Smooth muscle cell (in vitro differentiated cells): ENCODE results near the gene WDFY4. TPM values are rescaled to one million over a fixed set of nuclear protein-coding genes. Genes with fewer than 3 reads are reported as not detected.

ENCODE experiments used
- DNase-seq: peaks from one replicate; lab custom pipeline; 2025; ENCODE audit not compliant: unreplicated experiment; lab: John Stamatoyannopoulos, UW
- H2AFZ ChIP-seq: fragments of 200-600 bp; sonication (generic); 2 replicates; pipeline ENCODE4 v1.6.0; 2016; ENCODE audit warnings: antibody characterized with exemption, low read depth, mild to moderate bottlenecking
- H3F3A ChIP-seq: fragments of 200-600 bp; sonication (generic); 2 replicates; pipeline ENCODE4 v1.6.0; 2017; ENCODE audit warnings: antibody characterized with exemption, low read depth
- H3K27ac ChIP-seq: fragments of 200-600 bp; sonication (generic); 2 replicates; pipeline ENCODE4 v1.5.1; 2016; ENCODE audit warnings: low read depth, mild to moderate bottlenecking
- H3K27me3 ChIP-seq: fragments of 200-600 bp; sonication (generic); 2 replicates; pipeline ENCODE4 v1.6.1; 2016; ENCODE audit warnings: low read depth, mild to moderate bottlenecking
- H3K36me3 ChIP-seq: fragments of 200-600 bp; sonication (generic); 2 replicates; pipeline ENCODE4 v1.5.1; 2016; ENCODE audit warnings: low read depth
- H3K4me1 ChIP-seq: fragments of 200-600 bp; sonication (generic); 2 replicates; pipeline ENCODE4 v1.5.1; 2016; ENCODE audit warnings: low read depth
- H3K4me2 ChIP-seq: fragments of 200-600 bp; sonication (generic); 2 replicates; pipeline ENCODE4 v1.6.0; 2016; ENCODE audit warnings: mild to moderate bottlenecking
- H3K4me3 ChIP-seq: fragments of 200-600 bp; sonication (generic); 2 replicates; pipeline ENCODE4 v1.5.1; 2016; ENCODE audit warnings: mild to moderate bottlenecking
- H3K79me2 ChIP-seq: fragments of 200-600 bp; sonication (generic); 2 replicates; pipeline ENCODE4 v1.6.0; 2016; ENCODE audit warnings: low read depth, mild to moderate bottlenecking
- H3K9ac ChIP-seq: fragments of 200-600 bp; sonication (generic); 2 replicates; pipeline ENCODE4 v1.6.0; 2016; ENCODE audit warnings: low read depth
- H3K9me3 ChIP-seq: fragments of 200-600 bp; sonication (generic); replicated peaks from 2 replicates; pipeline ENCODE4 v1.5.1; 2016; ENCODE audit warnings: low read depth
- H4K20me1 ChIP-seq: fragments of 200-600 bp; sonication (generic); 2 replicates; pipeline ENCODE4 v1.6.0; 2016; ENCODE audit warnings: low read depth
- WGBS: methylation state at CpG from one replicate; pipeline ENCODE4 v1.1.7; 2016; ENCODE audit warnings: low lambda C conversion rate; 5-methylcytosine and 5-hydroxymethylcytosine counted together
- polyA plus RNA-seq: library from polyadenylated mRNA; unstranded; fragments of >200 nt; fragmentation: Nextera tagmentation; extraction: Ambion mirVana; gene quantifications from 2 replicates; pipeline ENCODE4 v1.2.1, GENCODE V29; 2016
- total RNA-seq: library from RNA; depleted of rRNA; stranded (reverse); fragments of >200 nt; gene quantifications from 2 replicates; pipeline ENCODE4 v1.2.3, GENCODE V29; 2014
- TF ChIP-seq, protein P1 (sequence below): fragments of 200-600 bp; sonication (generic); IDR thresholded peaks from 2 replicates; pipeline ENCODE4 v1.5.1; 2017; ENCODE audit warnings: borderline replicate concordance, mild to moderate bottlenecking, antibody characterized with exemption; ENCODE audit not compliant: insufficient read depth, poor library complexity, severe bottlenecking

The WDFY4 gene
- total and polyA plus RNA-seq, 2 experiments from 2014 or later, result not detected

DNA sequence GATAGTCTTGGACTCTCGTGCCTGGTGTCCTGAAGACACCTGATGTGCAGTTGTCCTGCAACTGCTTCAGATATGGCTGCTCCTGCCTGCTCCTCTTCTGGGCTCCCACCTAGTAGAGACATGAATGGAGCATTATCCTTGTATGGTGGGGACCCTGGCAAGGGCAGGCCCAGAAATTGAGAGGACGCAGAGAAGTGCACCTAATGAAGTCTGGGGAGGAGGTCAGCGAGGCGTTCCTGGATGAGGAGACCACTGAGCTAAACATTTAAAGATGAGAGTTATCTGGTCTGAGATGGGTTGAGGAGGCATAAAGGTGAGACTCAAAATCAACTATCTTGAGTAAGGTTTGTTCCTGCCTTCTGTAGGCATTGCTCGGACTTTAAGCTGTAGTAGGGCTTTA, 66.3 kb downstream of the WDFY4 start:
- no peak for DNase-seq
- Histone ChIP-seq H2AFZ (no peak overlapping the region), H3K4me2 (no peak overlapping the region), H3K27ac (no peak overlapping the region), H3K9me3 (no peaks in the 10 kb centered on the region), H3K36me3 (no peaks in the 10 kb centered on the region), H3K4me1 (no peaks in the 10 kb centered on the region), H3F3A (no peaks in the 10 kb centered on the region), H3K4me3 (no peak overlapping the region), H3K27me3 (no peaks in the 10 kb centered on the region), H3K79me2 (no peaks in the 10 kb centered on the region), H3K9ac (no peak overlapping the region), H4K20me1 (no peaks in the 10 kb centered on the region)
- WGBS, result 93% methylated on average over 5 of the region's 5 CpGs
- TF ChIP-seq, protein P1, sequence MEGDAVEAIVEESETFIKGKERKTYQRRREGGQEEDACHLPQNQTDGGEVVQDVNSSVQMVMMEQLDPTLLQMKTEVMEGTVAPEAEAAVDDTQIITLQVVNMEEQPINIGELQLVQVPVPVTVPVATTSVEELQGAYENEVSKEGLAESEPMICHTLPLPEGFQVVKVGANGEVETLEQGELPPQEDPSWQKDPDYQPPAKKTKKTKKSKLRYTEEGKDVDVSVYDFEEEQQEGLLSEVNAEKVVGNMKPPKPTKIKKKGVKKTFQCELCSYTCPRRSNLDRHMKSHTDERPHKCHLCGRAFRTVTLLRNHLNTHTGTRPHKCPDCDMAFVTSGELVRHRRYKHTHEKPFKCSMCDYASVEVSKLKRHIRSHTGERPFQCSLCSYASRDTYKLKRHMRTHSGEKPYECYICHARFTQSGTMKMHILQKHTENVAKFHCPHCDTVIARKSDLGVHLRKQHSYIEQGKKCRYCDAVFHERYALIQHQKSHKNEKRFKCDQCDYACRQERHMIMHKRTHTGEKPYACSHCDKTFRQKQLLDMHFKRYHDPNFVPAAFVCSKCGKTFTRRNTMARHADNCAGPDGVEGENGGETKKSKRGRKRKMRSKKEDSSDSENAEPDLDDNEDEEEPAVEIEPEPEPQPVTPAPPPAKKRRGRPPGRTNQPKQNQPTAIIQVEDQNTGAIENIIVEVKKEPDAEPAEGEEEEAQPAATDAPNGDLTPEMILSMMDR, result no peak

DNA sequence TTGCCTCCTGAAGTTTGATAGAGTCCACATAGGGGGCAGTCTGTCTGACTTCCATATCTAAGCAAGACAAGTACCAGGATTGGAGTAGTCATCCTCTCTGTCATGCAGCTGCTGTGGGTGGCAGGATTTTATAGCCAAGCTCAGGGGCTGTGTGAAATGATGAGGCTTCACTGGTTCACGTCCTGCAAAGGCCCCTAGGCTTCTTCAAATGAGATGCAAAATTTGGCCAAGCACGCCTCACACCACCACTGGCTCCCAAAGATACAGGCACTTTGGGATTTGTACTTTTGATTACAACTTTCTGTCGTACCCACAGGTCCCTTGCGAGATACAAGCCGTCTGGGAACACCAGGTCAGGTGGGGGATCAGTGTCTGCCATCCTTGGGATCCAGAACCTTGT, 67.1 kb downstream of the WDFY4 start:
- H3K27ac ChIP-seq, result no peak overlapping the region
- H3F3A ChIP-seq, result no peaks in the 10 kb centered on the region
- no peak overlapping the region for H3K4me3 ChIP-seq
- no peak overlapping the region for H3K4me2 ChIP-seq
- DNase-seq, result no peak
- H3K27me3 ChIP-seq, result no peaks in the 10 kb centered on the region
- no peaks in the 10 kb centered on the region for H3K9me3 ChIP-seq
- TF ChIP-seq, protein P1, result no peak
- no peak overlapping the region for H2AFZ ChIP-seq
- WGBS, result 83% methylated on average over 5 of the region's 5 CpGs
- H3K79me2 ChIP-seq, result no peaks in the 10 kb centered on the region
- no peaks in the 10 kb centered on the region for H3K4me1 ChIP-seq
- no peaks in the 10 kb centered on the region for H3K36me3 ChIP-seq
- H3K9ac ChIP-seq, result no peak overlapping the region
- H4K20me1 ChIP-seq, result no peaks in the 10 kb centered on the region

DNA sequence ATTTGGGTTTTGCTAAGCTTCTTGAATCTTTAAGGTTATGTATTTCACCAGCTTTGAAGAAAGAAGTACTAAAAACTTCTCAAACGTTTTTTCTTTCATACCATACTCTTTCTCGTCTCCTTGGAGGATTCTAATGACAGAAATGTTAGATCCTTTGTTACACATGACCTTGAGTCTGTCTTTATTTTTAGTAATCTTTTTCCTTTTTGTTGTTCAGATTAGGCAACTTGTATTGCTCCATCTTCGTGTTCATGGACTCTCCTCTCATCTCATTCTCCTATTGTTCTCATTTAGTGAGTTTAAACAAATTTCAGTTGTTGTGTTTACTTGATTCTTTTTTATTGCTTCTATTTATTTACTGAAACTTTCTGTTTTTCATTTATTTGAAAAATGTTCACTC, 73.7 kb downstream of the WDFY4 start:
- WGBS, result 62% methylated on average over 3 of the region's 3 CpGs

More for the DNA sequence above, 73.7 kb downstream of the WDFY4 start:
- no peaks in the 10 kb centered on the region for H3K79me2 ChIP-seq
- H3F3A ChIP-seq, result no peaks in the 10 kb centered on the region
- no peak for DNase-seq
- no peak overlapping the region for H3K4me3 ChIP-seq
- no peaks in the 10 kb centered on the region for H3K36me3 ChIP-seq
- TF ChIP-seq, protein P1, result no peak
- H3K4me2 ChIP-seq, result no peak overlapping the region
- no peak overlapping the region for H2AFZ ChIP-seq
- no peaks in the 10 kb centered on the region for H3K4me1 ChIP-seq
- no peaks in the 10 kb centered on the region for H3K9me3 ChIP-seq
- H3K27me3 ChIP-seq, result peaks cover 32% of the 10 kb centered on the region
- H3K9ac ChIP-seq, result no peak overlapping the region
- no peak overlapping the region for H3K27ac ChIP-seq
- no peaks in the 10 kb centered on the region for H4K20me1 ChIP-seq
